AG09309 (cell line): Measurements from ENCODE around the gene NINL.
"Not testable (repeated sequence)": the region's sequence is repeated elsewhere in the genome, so short reads cannot be mapped to it uniquely, and the experiment has no call there.

Source experiments
- DNase-seq: peaks from one replicate; pipeline ENCODE4 v3.0.0-alpha.2; 2010; ENCODE audit warnings: low read depth
- H3K4me3 ChIP-seq: 2 replicates; pipeline ENCODE4 v1.5.1; 2011; ENCODE audit warnings: mild to moderate bottlenecking, low read depth, low read length, moderate library complexity; ENCODE audit not compliant: control insufficient read depth
- CTCF ChIP-seq: IDR thresholded peaks from 2 replicates; pipeline ENCODE4 v1.5.1; 2011; ENCODE audit warnings: mild to moderate bottlenecking, low read depth, low read length, inconsistent platforms; ENCODE audit not compliant: insufficient read depth, control insufficient read depth; ENCODE audit errors: missing control alignments

Gene NINL

GRCh38 chr20:25570148-25570530 lies 15.2 kb downstream of the NINL start:
- no peak for TF ChIP-seq CTCF
- DNase-seq, result no peak
- no peak overlapping the region for H3K4me3 ChIP-seq

- no peak overlapping the region for H3K4me3 ChIP-seq
- TF ChIP-seq CTCF, result no peak
- no peak for DNase-seq
Measured at GRCh38 chr20:25567286-25567685, 18.0 kb downstream of the NINL start.

- no peak for TF ChIP-seq CTCF
Measured at GRCh38 chr20:25566821-25567220, 18.5 kb downstream of the NINL start.

GRCh38 chr20:25565578-25566157 lies 19.7 kb downstream of the NINL start:
- TF ChIP-seq CTCF, result no peak
- H3K4me3 ChIP-seq, result no peak overlapping the region
- no peak for DNase-seq

More at GRCh38 chr20:25566821-25567220, 18.5 kb downstream of the NINL start:
- no peak for DNase-seq
- no peak overlapping the region for H3K4me3 ChIP-seq

- DNase-seq, result no peak
- no peak overlapping the region for H3K4me3 ChIP-seq
- TF ChIP-seq CTCF, result no peak
Measured at GRCh38 chr20:25563876-25564275, 21.5 kb downstream of the NINL start.

- no peak for DNase-seq
- no peak for TF ChIP-seq CTCF
- no peak overlapping the region for H3K4me3 ChIP-seq
Measured at GRCh38 chr20:25563362-25563761, 22.0 kb downstream of the NINL start.

- not testable (repeated sequence) for DNase-seq, H3K4me3 ChIP-seq
Measured at GRCh38 chr20:25561771-25562170, 23.6 kb downstream of the NINL start.
